ENCODE measurements around the gene FAM210B.

- no peak for TF ChIP-seq CTCF (IDR thresholded peaks at IDR 0.05)
- no peak for TF ChIP-seq POLR2A (IDR thresholded peaks at IDR 0.05)
Measured at GRCh38 chr20:56417911-56418310, 59.1 kb downstream of the FAM210B start.
